Coronary artery (tissue), 2 donors: ENCODE data around the gene PRR7.

ENCODE experiments used
- DNase-seq: peaks from one replicate; pipeline ENCODE4 v3.0.0-alpha.2; 2017; ENCODE audit warnings: low spot score
- H3K27ac ChIP-seq, 2 donors: fragments of 200-600 bp; sonication (generic); one replicate each; pipeline ENCODE4 v1.5.1; 2016 to 2019
- H3K4me3 ChIP-seq: fragments of 200-600 bp; sonication (generic); 2 replicates; pipeline ENCODE4 v1.5.1; 2016; ENCODE audit warnings: mild to moderate bottlenecking, moderate library complexity
- CTCF ChIP-seq: fragments of 200-600 bp; sonication (generic); IDR thresholded peaks from one replicate; pipeline ENCODE4 v1.5.1; 2019; ENCODE audit warnings: antibody characterized with exemption

The PRR7 gene

GRCh38 chr5:177486256-177486655, 39.6 kb downstream of the PRR7 start:
- H3K27ac ChIP-seq = no peak overlapping the region

GRCh38 chr5:177487144-177487543, 40.5 kb downstream of the PRR7 start:
- DNase-seq = no peak
- Histone ChIP-seq H3K27ac (peak overlapping the region in 1 of 2 donors; percentile 30), H3K4me3 (no peak overlapping the region)
- TF ChIP-seq CTCF = no peak

More at GRCh38 chr5:177486256-177486655, 39.6 kb downstream of the PRR7 start:
- H3K4me3 ChIP-seq = no peak overlapping the region
- no peak for TF ChIP-seq CTCF
- DNase-seq = no peak

- DNase-seq = no peak
- Histone ChIP-seq H3K4me3 (no peak overlapping the region), H3K27ac (peak overlapping the region in 1 of 2 donors; percentile 30)
- no peak for TF ChIP-seq CTCF
Observed at GRCh38 chr5:177487975-177488374, 41.4 kb downstream of the PRR7 start.

- DNase-seq = no peak
- no peak for TF ChIP-seq CTCF
- H3K4me3 ChIP-seq = peak overlapping the region; percentile 20
- peak overlapping the region; percentile 5 to 100 for H3K27ac ChIP-seq
Observed at GRCh38 chr5:177489119-177489716, 42.6 kb downstream of the PRR7 start.

- no peak for TF ChIP-seq CTCF
- Histone ChIP-seq H3K4me3 (peak overlapping the region; percentile 98), H3K27ac (peak overlapping the region; percentile 91 to 100)
- DNase-seq = no peak
Observed at GRCh38 chr5:177490311-177490991, 43.8 kb downstream of the PRR7 start.

- Histone ChIP-seq H3K27ac (peak overlapping the region; percentile 91 to 100), H3K4me3 (peak overlapping the region; percentile 98)
- DNase-seq = no peak
- no peak for TF ChIP-seq CTCF
Observed at GRCh38 chr5:177490992-177491391, 44.4 kb downstream of the PRR7 start.

- Histone ChIP-seq H3K27ac (peak overlapping the region; percentile 91 to 100), H3K4me3 (peak overlapping the region; percentile 98)
- DNase-seq = no peak
- peak; percentile 82 for TF ChIP-seq CTCF
Observed at GRCh38 chr5:177491429-177491945, 44.9 kb downstream of the PRR7 start.
